OCI-LY7 (cell line): ENCODE results near the gene ADM2. TPM values are rescaled to one million over a fixed set of nuclear protein-coding genes. Genes with fewer than 3 reads are reported as not detected.

ENCODE experiments used
- BruUV-seq: library from RNA; stranded (reverse); fragments of 400-500 nt; replicated peaks from 2 replicates; lab custom pipeline; 2021; lab: Mats Ljungman, UMichigan
- CTCF ChIA-PET: fragments of 300-600 bp; sonication (Branson Sonifier 250); formaldehyde crosslinking; loops from one replicate; lab custom pipeline; 2022; ENCODE audit warnings: antibody characterized with exemption; ENCODE audit not compliant: unreplicated experiment; lab: Charles Lee
- POLR2A ChIA-PET: fragments of 300-600 bp; sonication (Branson Sonifier 250); formaldehyde crosslinking; loops from one replicate; lab custom pipeline; 2022; ENCODE audit warnings: antibody characterized with exemption; lab: Charles Lee
- DNase-seq: peaks from one replicate; pipeline ENCODE4 v3.0.0-alpha.2; 2015; ENCODE audit warnings: low spot score
- H2AFZ ChIP-seq: fragments of 200-600 bp; sonication (generic), shearing (Covaris generic); 2 replicates; pipeline ENCODE4 v1.6.1; 2014; ENCODE audit warnings: mild to moderate bottlenecking, antibody characterized with exemption, low read length, moderate library complexity
- H3K27ac ChIP-seq: fragments of 200-600 bp; sonication (generic); 2 replicates; pipeline ENCODE4 v1.5.1; 2014; ENCODE audit warnings: mixed run types, low read depth, mild to moderate bottlenecking, moderate library complexity, low read length, inconsistent platforms; ENCODE audit not compliant: poor library complexity, severe bottlenecking
- H3K36me3 ChIP-seq: fragments of 200-600 bp; sonication (generic); 2 replicates; pipeline ENCODE4 v1.6.1; 2014; ENCODE audit warnings: mild to moderate bottlenecking, antibody characterized with exemption, low read length, moderate library complexity, mixed read lengths; ENCODE audit not compliant: insufficient read depth
- H3K4me1 ChIP-seq: fragments of 200-600 bp; sonication (generic); 2 replicates; pipeline ENCODE4 v1.5.1; 2014; ENCODE audit warnings: mild to moderate bottlenecking, low read length; ENCODE audit not compliant: insufficient read depth, poor library complexity, severe bottlenecking
- H3K4me2 ChIP-seq: fragments of 200-600 bp; sonication (generic); 2 replicates; pipeline ENCODE4 v1.6.1; 2014; ENCODE audit warnings: mild to moderate bottlenecking, low read length
- H3K4me3 ChIP-seq: fragments of 200-600 bp; sonication (generic); 2 replicates; pipeline ENCODE4 v1.5.1; 2014; ENCODE audit warnings: mild to moderate bottlenecking, low read depth, low read length; ENCODE audit not compliant: poor library complexity, severe bottlenecking
- H3K79me2 ChIP-seq: fragments of 200-600 bp; sonication (generic); 2 replicates; pipeline ENCODE4 v1.6.1; 2016; ENCODE audit warnings: low read depth, mild to moderate bottlenecking, low read length, moderate library complexity, mixed read lengths; ENCODE audit not compliant: insufficient read depth
- H3K9me2 ChIP-seq: fragments of 200-600 bp; sonication (generic); 2 replicates; pipeline ENCODE4 v1.6.1; 2016; ENCODE audit warnings: mild to moderate bottlenecking, low read length, mixed read lengths; ENCODE audit not compliant: insufficient read depth
- H3K9me3 ChIP-seq: fragments of 200-600 bp; sonication (generic); 2 replicates; pipeline ENCODE4 v1.6.1; 2014; ENCODE audit warnings: mild to moderate bottlenecking, mixed run types, low read length, mixed read lengths
- H4K20me1 ChIP-seq: fragments of 200-600 bp; sonication (generic); 2 replicates; pipeline ENCODE4 v1.6.1; 2014; ENCODE audit warnings: mild to moderate bottlenecking, antibody characterized with exemption, low read length, moderate library complexity, mixed read lengths; ENCODE audit not compliant: insufficient read depth
- CTCF ChIP-seq: fragments of 200-600 bp; sonication (generic); conservative IDR thresholded peaks from 2 replicates; pipeline ENCODE4 v1.5.1; 2014; ENCODE audit warnings: mild to moderate bottlenecking, antibody characterized with exemption, low read length, moderate library complexity, mixed read lengths
- EZH2phosphoT487 ChIP-seq: fragments of 200-600 bp; sonication (generic); IDR thresholded peaks from 2 replicates; pipeline ENCODE4 v1.6.1; 2018; ENCODE audit warnings: low read depth, borderline replicate concordance, mild to moderate bottlenecking, mixed run types, antibody characterized with exemption, low read length, moderate library complexity, mixed read lengths
- intact Hi-C: fragments of 100-400 bp; cut with micrococcal nuclease; formaldehyde crosslinking; loops from one replicate; pipeline ENCODE4 v1.10.0; 2022; ENCODE audit not compliant: unreplicated experiment
- total RNA-seq, 2 experiments: library from RNA; depleted of rRNA in 1 of 2; stranded (reverse); fragments of >200 nt in 1 of 2; shearing (Covaris generic) in 1 of 2; gene quantifications; 2 replicates each; pipeline ENCODE4 v1.2.3, GENCODE V29; 2014 to 2022

The ADM2 gene
- total RNA-seq, 2 experiments from 2014 or later: 4.3 to 7.9 TPM

- no peak overlapping the region for H3K4me2 ChIP-seq
- TF ChIP-seq CTCF: no peak
- no peak for TF ChIP-seq EZH2phosphoT487
- no TSS peak for BruUV-seq
- no peak overlapping the region for H2AFZ ChIP-seq
- CTCF ChIA-PET: no interaction called here
- peaks cover 24% of the 10 kb centered on the region; the same call in 1 of the 2 replicates for H3K36me3 ChIP-seq
- H3K9me3 ChIP-seq: no peaks in the 10 kb centered on the region
- no peak for DNase-seq
- H3K4me3 ChIP-seq: no peak overlapping the region
- POLR2A ChIA-PET: no interaction called here
- intact Hi-C loops: loop anchor here (5.0 to 10.0 kb wide), 2 partner anchors 233 to 261 kb away; partner anchors contain the start of genes MAPK11 and TUBGCP6
- H4K20me1 ChIP-seq: peaks cover 4% of the 10 kb centered on the region; the same call in 1 of the 2 replicates
- H3K9me2 ChIP-seq: no peaks in the 10 kb centered on the region
- H3K27ac ChIP-seq: no peak overlapping the region
- H3K79me2 ChIP-seq: peaks cover 27% of the 10 kb centered on the region
- H3K4me1 ChIP-seq: peaks cover 22% of the 10 kb centered on the region
Observed at GRCh38 chr22:50505276-50505775, 24.0 kb downstream of the ADM2 start.

- CTCF ChIA-PET: no interaction called here
- DNase-seq: no peak
- peaks cover 4% of the 10 kb centered on the region; the same call in 1 of the 2 replicates for H4K20me1 ChIP-seq
- TF ChIP-seq CTCF: no peak
- no peak for TF ChIP-seq EZH2phosphoT487
- intact Hi-C loops: loop anchor here (2.0 to 10.0 kb wide), 3 partner anchors 31 to 261 kb away; partner anchors contain the start of genes MAPK11, SBF1 and TUBGCP6
- peak overlapping the region; percentile 90 for H3K4me2 ChIP-seq
- H3K79me2 ChIP-seq: peaks cover 34% of the 10 kb centered on the region
- H3K9me2 ChIP-seq: no peaks in the 10 kb centered on the region
- H3K27ac ChIP-seq: no peak overlapping the region
- peak overlapping the region; percentile 100 for H3K4me3 ChIP-seq
- H2AFZ ChIP-seq: no peak overlapping the region
- H3K9me3 ChIP-seq: no peaks in the 10 kb centered on the region
- BruUV-seq: no TSS peak
- POLR2A ChIA-PET: no interaction called here
- peaks cover 27% of the 10 kb centered on the region for H3K4me1 ChIP-seq
- H3K36me3 ChIP-seq: peaks cover 27% of the 10 kb centered on the region; the same call in 1 of the 2 replicates
Observed at GRCh38 chr22:50505776-50506610, 24.6 kb downstream of the ADM2 start.
